Activated CD8-positive, alpha-beta memory T cell treated with anti-CD3 and anti-CD28 coated beads for 1 hour (primary cell): ENCODE results near the gene IPMK.

ENCODE experiments used
- DNase-seq, 2 donors: peaks; one replicate each; pipeline ENCODE4 v3.0.0-alpha.2; 2020; ENCODE audit warnings: low read depth in 1 of 2; ENCODE audit errors: extremely low read depth in 1 of 2

The IPMK gene

GRCh38 chr10:58267713-58268453 lies at the start of gene IPMK:
IPMK (minus strand) TSS chr10:58267894; CDS start chr10:58267611, 283 bp downstream.
- peak; percentile 88 to 95 for DNase-seq

DNA sequence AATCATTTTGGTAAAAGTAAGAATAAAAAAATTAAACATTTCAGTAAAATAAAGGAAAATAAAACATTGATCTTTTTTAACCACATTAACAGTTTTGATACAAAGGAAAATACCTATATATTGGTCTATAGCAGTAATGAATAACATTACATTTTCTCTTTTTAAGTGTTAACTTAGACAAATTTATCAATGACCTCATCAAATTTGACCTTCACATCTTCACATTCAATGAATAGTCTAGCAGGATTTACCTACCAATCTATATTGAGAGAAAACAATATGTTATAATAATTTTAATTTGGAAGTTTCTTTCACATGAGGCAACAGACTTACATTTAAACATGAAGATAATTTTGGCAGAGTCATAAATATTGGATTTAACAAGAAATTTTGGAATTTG lies 49.2 kb upstream of the IPMK start:
- no peak for DNase-seq

- DNase-seq = no peak
Measured at GRCh38 chr10:58311026-58311425, 43.3 kb upstream of the IPMK start.

- DNase-seq = no peak
Measured at GRCh38 chr10:58307676-58308075, 40.0 kb upstream of the IPMK start.

- no peak for DNase-seq
Measured at GRCh38 chr10:58305821-58306220, 38.1 kb upstream of the IPMK start.

DNA sequence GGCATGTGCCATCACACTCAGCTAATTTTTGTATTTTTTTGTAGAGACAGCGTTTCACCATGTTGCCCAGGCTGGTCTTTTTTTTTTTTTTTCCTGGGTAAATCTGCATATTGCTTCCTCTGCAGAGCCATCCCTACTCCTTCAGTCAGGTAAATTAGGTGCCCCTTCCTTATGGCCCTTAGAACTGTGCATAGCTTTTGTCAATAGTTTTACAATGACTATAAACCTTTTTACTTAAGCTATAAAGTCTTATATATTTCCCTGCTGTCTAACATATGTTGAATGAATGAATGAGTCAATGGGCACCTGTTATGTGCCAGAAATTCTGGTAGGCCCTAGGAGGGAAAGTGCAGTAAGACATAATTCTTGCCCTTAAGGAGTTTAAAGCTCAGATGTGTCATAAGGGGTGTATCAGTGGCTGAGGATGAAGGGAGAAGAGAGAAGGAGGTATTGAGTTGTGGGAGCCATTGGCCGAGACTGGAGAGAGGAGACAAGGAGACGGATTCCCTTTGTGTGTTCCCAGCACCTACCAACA lies 36.5 kb upstream of the IPMK start:
- no peak for DNase-seq

GRCh38 chr10:58302254-58302653 lies 34.6 kb upstream of the IPMK start:
- no peak for DNase-seq

GRCh38 chr10:58300676-58301075 lies 33.0 kb upstream of the IPMK start:
- DNase-seq = no peak

GRCh38 chr10:58299580-58299979 lies 31.9 kb upstream of the IPMK start:
- peak; percentile 23 to 26 for DNase-seq

DNA sequence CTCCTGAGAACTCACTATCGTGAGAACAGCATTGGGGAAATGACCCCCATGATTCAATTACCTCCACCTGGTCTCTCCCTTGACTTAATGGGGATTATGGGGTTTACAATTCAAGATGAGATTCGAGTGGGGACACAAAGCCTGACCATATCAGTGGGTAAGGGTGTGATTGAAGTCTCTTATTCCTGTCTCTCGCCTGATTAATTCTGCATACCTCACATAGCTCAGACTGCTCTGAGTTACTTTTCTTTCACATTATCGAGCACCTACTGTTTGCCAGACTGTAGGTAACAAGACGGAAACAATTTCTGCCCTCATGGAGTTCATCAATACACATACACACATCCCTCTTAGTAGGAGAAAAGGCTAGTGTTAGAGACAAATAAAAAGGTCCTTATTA lies 26.3 kb upstream of the IPMK start:
- no peak for DNase-seq

GRCh38 chr10:58291538-58292174 lies 24.0 kb upstream of the IPMK start:
- DNase-seq = no peak

- DNase-seq = no peak
Measured at GRCh38 chr10:58282615-58283014, 14.9 kb upstream of the IPMK start.

DNA sequence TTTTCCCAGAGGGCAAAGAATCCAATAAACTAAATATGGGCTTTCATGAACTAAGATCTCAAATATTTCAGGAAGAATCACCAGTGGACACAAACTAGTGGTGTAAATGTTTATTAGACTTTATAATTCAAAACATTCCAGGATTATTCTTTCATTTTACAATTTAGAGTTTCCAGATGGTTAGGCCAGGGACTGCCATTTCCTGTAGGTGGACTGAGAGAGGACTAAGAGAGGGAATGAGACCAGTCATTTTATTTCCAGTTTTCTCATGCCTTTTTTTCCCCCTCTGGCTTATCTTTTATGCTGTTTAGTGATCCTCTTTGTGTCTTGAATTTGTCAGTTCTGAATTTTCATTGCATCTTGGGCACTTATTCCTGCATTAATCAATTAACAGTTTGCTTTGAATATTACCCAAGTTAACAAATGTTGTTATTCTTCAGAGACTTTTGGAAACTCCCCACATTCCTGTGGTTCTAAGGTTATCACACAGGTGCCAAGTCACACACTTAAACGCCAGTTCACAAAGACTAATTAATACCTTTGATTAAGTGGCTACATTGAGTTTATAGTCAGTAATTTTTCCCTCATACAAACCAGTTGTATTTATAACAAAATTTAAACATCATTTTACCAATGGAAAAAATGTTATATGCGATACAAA lies 13.5 kb upstream of the IPMK start:
- DNase-seq = no peak

GRCh38 chr10:58280477-58280876 lies 12.8 kb upstream of the IPMK start:
- no peak for DNase-seq

DNA sequence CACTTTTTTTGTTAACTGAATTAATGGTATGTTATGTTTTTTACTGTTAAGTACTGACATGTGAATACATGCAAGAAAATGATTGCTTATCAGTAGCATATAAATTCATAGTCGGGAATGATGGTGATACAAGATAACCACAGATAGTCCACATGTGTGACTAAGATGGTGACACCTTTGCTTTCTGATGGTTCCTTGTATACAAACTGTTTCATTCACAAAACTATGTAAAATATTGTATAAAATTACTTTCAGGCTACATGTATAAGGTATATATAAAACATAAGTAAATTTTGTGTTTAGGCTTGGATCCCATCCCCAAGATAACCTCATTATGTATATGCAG lies 11.2 kb upstream of the IPMK start:
- DNase-seq = no peak

- DNase-seq = no peak
Measured at GRCh38 chr10:58278274-58278961, 10.7 kb upstream of the IPMK start.

DNA sequence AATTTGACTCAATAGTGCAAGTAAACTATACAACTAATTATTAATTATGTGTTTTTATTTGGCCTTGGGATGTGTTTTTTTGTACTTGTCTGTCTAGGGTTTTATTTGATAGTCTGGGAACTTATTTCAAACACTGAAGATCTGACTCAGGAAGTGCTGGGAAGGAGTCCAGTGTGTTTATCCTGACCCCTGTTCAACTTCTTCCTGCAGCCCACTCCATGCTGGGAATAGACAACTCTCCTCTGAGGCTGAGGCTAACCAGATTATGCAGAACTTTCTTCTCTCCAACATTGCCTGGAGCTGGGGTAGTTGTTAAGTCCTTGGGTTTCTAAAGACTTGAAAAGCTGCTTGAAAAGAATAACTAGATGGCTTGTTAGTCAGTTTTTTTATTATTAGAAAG lies 8.2 kb upstream of the IPMK start:
- no peak for DNase-seq

GRCh38 chr10:58275261-58275660 lies 7.6 kb upstream of the IPMK start:
- no peak for DNase-seq

DNA sequence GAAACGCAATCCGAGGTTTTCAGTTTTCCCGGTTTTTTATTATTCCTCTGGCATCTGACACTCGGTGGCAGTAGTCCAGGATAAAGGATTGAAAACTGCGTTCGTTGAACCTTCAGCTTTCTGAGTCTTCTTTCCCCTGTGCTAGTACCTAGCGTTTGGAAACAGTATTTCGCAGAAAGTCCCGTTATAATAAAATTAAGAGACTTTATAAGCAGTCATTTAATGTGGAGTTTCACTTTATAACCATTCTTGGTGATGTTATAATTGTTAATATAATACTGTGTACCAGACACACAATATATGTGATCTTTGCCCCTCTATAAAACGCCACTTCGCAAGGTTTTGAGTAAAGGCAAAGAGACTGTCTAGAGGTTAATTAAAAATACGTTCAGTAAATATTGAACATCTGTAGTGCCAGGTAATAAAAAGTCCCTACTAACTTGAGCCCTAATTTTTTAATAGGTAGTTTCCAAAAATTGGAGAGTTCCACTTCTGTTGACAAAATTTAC lies 2.1 kb upstream of the IPMK start:
- DNase-seq = no peak

GRCh38 chr10:58268946-58269781 lies 1.5 kb upstream of the IPMK start, which contains the start of gene CISD1:
CISD1 (plus strand) TSS chr10:58269162; CDS start chr10:58269274, 112 bp downstream.
- peak; percentile 84 to 88 for DNase-seq
